KMS-11 (cell line): Measurements from ENCODE around the gene PTPRN2.

Source experiments
- H2AFZ ChIP-seq: fragments of 200-600 bp; sonication (generic); 2 replicates; pipeline ENCODE4 v1.6.1; 2016; ENCODE audit warnings: antibody characterized with exemption, mixed run types, low read depth
- H3K27ac ChIP-seq: fragments of 200-600 bp; sonication (generic); 2 replicates; pipeline ENCODE4 v1.6.1; 2016; ENCODE audit warnings: mild to moderate bottlenecking, mixed run types
- H3K27me3 ChIP-seq: fragments of 200-600 bp; sonication (generic); 2 replicates; pipeline ENCODE4 v1.6.1; 2017; ENCODE audit warnings: mild to moderate bottlenecking, low read depth, mixed run types, moderate library complexity; ENCODE audit not compliant: insufficient read depth
- H3K36me3 ChIP-seq: fragments of 200-600 bp; sonication (generic); 2 replicates; pipeline ENCODE4 v1.6.1; 2017; ENCODE audit warnings: mild to moderate bottlenecking, mixed run types; ENCODE audit not compliant: insufficient read depth
- H3K4me1 ChIP-seq: fragments of 200-600 bp; sonication (generic); 2 replicates; pipeline ENCODE4 v1.6.1; 2016; ENCODE audit warnings: mild to moderate bottlenecking, low read depth, mixed run types; ENCODE audit not compliant: poor library complexity, severe bottlenecking
- H3K4me2 ChIP-seq: fragments of 200-600 bp; sonication (generic); 2 replicates; pipeline ENCODE4 v1.7.0; 2016; ENCODE audit warnings: mild to moderate bottlenecking, mixed run types
- H3K4me3 ChIP-seq: fragments of 200-600 bp; sonication (generic); IDR thresholded peaks from 2 replicates; pipeline ENCODE4 v1.6.1; 2017; ENCODE audit warnings: low read depth, low read length, mixed read lengths; ENCODE audit not compliant: insufficient read depth
- H3K79me2 ChIP-seq: fragments of 200-600 bp; sonication (generic); 2 replicates; pipeline ENCODE4 v1.6.1; 2016; ENCODE audit warnings: low read depth, mixed run types; ENCODE audit not compliant: insufficient read depth
- H3K9ac ChIP-seq: fragments of 200-600 bp; sonication (generic); 2 replicates; pipeline ENCODE4 v1.6.1; 2016; ENCODE audit warnings: mild to moderate bottlenecking, mixed run types
- H4K20me1 ChIP-seq: fragments of 200-600 bp; sonication (generic); 2 replicates; pipeline ENCODE4 v1.6.1; 2016; ENCODE audit warnings: mild to moderate bottlenecking, mixed run types; ENCODE audit not compliant: insufficient read depth
- TF ChIP-seq, protein P1 (sequence below): fragments of 200-600 bp; sonication (generic); conservative IDR thresholded peaks from 2 replicates; pipeline ENCODE4 v1.6.1; 2017; ENCODE audit warnings: low read depth, mild to moderate bottlenecking, antibody characterized with exemption, low read length, moderate library complexity, mixed read lengths

PTPRN2 gene

DNA sequence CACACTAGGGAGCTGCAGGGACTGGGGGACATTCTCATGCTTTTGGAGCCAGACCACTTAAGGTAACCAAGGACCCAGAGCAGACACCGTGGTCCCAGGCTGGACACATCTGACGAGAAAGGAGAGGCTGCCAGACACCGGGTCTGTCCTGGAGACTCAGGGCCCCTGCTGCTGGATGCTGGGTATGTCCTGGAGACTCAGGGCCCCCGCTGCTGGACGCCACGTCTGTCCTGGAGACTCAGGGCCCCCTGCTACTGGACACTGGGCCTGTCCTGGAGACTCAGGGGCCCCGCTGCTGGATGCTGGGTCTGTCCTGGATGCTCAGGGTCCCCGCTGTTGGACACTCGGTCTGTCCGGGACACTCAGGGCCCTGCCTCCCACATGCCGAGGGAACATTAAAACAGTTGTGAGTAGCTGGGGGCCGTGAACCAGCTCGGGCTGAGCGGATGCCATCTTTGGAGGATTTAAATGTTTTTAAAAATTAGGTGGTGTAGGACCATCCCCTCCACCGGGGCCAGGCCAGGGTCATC lies 1001.1 kb downstream of the PTPRN2 start:
- Histone ChIP-seq H4K20me1 (no peaks in the 10 kb centered on the region), H3K79me2 (no peaks in the 10 kb centered on the region), H3K4me2 (no peak overlapping the region), H3K9ac (no peak overlapping the region), H3K36me3 (no peaks in the 10 kb centered on the region), H2AFZ (no peak overlapping the region), H3K4me3 (no peak overlapping the region), H3K4me1 (no peaks in the 10 kb centered on the region), H3K27me3 (peaks cover 25% of the 10 kb centered on the region; the same call in 1 of the 2 replicates), H3K27ac (no peak overlapping the region)
- TF ChIP-seq, protein P1, sequence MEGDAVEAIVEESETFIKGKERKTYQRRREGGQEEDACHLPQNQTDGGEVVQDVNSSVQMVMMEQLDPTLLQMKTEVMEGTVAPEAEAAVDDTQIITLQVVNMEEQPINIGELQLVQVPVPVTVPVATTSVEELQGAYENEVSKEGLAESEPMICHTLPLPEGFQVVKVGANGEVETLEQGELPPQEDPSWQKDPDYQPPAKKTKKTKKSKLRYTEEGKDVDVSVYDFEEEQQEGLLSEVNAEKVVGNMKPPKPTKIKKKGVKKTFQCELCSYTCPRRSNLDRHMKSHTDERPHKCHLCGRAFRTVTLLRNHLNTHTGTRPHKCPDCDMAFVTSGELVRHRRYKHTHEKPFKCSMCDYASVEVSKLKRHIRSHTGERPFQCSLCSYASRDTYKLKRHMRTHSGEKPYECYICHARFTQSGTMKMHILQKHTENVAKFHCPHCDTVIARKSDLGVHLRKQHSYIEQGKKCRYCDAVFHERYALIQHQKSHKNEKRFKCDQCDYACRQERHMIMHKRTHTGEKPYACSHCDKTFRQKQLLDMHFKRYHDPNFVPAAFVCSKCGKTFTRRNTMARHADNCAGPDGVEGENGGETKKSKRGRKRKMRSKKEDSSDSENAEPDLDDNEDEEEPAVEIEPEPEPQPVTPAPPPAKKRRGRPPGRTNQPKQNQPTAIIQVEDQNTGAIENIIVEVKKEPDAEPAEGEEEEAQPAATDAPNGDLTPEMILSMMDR, result no peak

DNA sequence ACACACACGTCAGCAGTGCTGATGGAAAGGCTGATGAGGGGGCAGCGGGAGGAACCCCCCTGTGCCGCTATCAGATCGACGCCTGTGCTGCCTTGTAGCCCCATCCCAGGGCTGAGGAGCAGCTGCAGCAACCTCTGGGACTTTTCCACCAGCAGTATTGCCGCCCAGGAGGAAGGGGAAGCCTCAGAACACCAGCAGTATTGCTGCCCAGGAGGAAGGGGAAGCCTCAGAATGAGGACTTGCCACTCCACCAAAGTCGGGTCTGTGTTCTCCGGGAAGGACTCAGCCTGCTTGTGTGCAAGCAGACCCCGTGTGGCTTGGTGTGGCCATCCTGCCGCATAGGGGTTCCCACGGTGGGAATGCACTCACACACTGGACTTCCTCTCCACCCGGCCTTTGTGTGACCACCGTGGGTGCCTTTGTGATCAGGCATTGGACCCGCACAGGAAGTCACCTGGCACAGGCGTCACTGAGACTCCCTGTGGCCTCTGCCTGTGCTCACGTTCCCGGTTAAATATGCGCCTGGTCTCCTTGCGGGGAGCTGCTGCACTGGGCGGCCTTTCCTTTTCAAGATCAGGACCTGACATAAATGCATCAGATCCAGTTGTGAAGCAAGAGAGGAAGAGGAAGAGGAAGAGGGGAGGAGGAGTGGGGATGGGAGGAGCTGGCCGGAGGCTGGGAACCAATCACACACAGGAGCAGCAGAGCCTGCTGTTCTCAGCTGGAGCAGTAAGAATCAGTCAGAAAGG lies 1002.3 kb downstream of the PTPRN2 start:
- peaks cover 25% of the 10 kb centered on the region; the same call in 1 of the 2 replicates for H3K27me3 ChIP-seq
- H3K4me3 ChIP-seq, result no peak overlapping the region
- TF ChIP-seq, protein P1, result no peak
- no peaks in the 10 kb centered on the region for H3K36me3 ChIP-seq
- H2AFZ ChIP-seq, result no peak overlapping the region
- no peaks in the 10 kb centered on the region for H3K4me1 ChIP-seq
- H3K27ac ChIP-seq, result no peak overlapping the region
- H4K20me1 ChIP-seq, result no peaks in the 10 kb centered on the region
- H3K4me2 ChIP-seq, result no peak overlapping the region
- H3K79me2 ChIP-seq, result no peaks in the 10 kb centered on the region
- no peak overlapping the region for H3K9ac ChIP-seq

DNA sequence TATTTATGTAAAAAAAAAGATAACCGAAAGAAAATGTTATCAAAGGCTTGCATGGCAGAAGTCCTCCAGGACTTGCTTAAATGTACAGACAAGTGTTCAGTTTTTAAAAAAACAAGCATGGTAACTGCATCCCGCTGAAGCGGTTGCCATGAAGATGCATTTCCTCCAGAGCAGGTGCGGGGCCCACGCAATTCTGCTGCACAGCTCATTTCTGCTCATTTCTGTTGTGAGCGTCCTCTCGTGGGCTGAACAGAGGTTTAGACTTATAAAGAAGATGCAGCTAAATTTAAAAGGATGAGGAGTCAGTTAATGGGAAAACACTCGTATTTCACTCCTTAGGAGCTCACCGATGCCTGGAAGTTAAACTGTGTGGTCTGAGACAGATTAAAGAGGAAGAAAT lies 1003.2 kb downstream of the PTPRN2 start:
- no peaks in the 10 kb centered on the region for H3K4me1 ChIP-seq
- no peaks in the 10 kb centered on the region for H3K79me2 ChIP-seq
- no peak overlapping the region for H3K9ac ChIP-seq

DNA sequence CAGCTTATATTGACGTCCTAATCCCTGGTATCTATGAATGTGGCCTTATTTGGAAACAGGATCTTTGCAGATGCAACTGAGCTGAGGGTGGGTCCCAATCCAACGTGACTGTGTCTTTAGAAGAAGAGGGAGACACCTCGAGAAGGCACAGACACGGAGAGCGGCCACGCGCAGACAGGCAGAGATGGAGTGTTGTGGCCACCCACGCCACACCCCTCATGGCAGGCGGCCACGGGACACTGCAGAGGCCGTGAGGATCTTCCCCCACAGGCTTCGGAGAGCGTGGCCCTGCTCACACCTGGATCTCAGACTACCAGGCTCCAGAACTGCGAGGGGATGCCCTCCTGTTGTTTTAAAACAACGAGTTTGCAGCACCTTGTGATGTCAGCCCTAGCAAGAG lies 1005.9 kb downstream of the PTPRN2 start:
- Histone ChIP-seq H3K27me3 (peaks cover 42% of the 10 kb centered on the region; the same call in 1 of the 2 replicates), H3K4me2 (no peak overlapping the region), H3K4me1 (no peaks in the 10 kb centered on the region), H3K79me2 (no peaks in the 10 kb centered on the region), H2AFZ (no peak overlapping the region), H3K27ac (no peak overlapping the region), H3K9ac (no peak overlapping the region), H4K20me1 (no peaks in the 10 kb centered on the region), H3K4me3 (no peak overlapping the region), H3K36me3 (no peaks in the 10 kb centered on the region)
- TF ChIP-seq, protein P1, result no peak

More for the DNA sequence above, 1003.2 kb downstream of the PTPRN2 start:
- no peak overlapping the region for H3K4me3 ChIP-seq
- TF ChIP-seq, protein P1, result no peak
- no peak overlapping the region for H3K4me2 ChIP-seq
- no peak overlapping the region for H2AFZ ChIP-seq
- no peaks in the 10 kb centered on the region for H3K36me3 ChIP-seq
- H4K20me1 ChIP-seq, result no peaks in the 10 kb centered on the region
- no peak overlapping the region for H3K27ac ChIP-seq
- H3K27me3 ChIP-seq, result peaks cover 26% of the 10 kb centered on the region; the same call in 1 of the 2 replicates
